HepG2 (cell line): ENCODE data around the gene KDM3B. TPM values are rescaled to one million over a fixed set of nuclear protein-coding genes. Genes with fewer than 3 reads are reported as not detected.

ENCODE experiments used
- AGO2 ChIP-seq: fragments of 200-400 bp; formaldehyde crosslinking; optimal IDR thresholded peaks from 2 replicates; pipeline ENCODE3; 2017; ENCODE audit warnings: mild to moderate bottlenecking, low read depth, low read length, moderate library complexity
- ARID3A ChIP-seq: IDR thresholded peaks from 2 replicates; pipeline ENCODE4 v1.6.1; 2012; ENCODE audit warnings: low read depth, low read length, improper control_type of control experiment
- CHCHD3 ChIP-seq: sonication (generic); formaldehyde crosslinking; IDR thresholded peaks from 2 replicates; pipeline ENCODE4 v1.8.0; 2022; ENCODE audit warnings: mild to moderate bottlenecking, missing genetic modification reagents, moderate library complexity
- ELF3 ChIP-seq: IDR thresholded peaks from 2 replicates; pipeline ENCODE4 v1.6.1; 2016; ENCODE audit warnings: missing genetic modification reagents, missing compliant biosample characterization
- ETV5 ChIP-seq: IDR thresholded peaks from 2 replicates; pipeline ENCODE4 v1.6.1; 2018; ENCODE audit warnings: missing biosample characterization, missing genetic modification reagents, inconsistent platforms, borderline replicate concordance
- FOXO4 ChIP-seq: sonication (generic); formaldehyde crosslinking; conservative IDR thresholded peaks from 2 replicates; pipeline ENCODE4 v1.8.1; 2023; ENCODE audit warnings: missing genetic modification reagents
- HES4 ChIP-seq: sonication (generic); formaldehyde crosslinking; IDR thresholded peaks from 2 replicates; pipeline ENCODE4 v1.9.0; 2021; ENCODE audit warnings: mild to moderate bottlenecking, missing genetic modification reagents, borderline replicate concordance
- KDM2A ChIP-seq: sonication (generic); formaldehyde crosslinking; IDR thresholded peaks from 2 replicates; pipeline ENCODE4 v1.4.0; 2020; ENCODE audit warnings: low read depth, missing genetic modification reagents, borderline replicate concordance
- KLF13 ChIP-seq: sonication (generic); formaldehyde crosslinking; IDR thresholded peaks from 2 replicates; pipeline ENCODE4 v1.4.0; 2020; ENCODE audit warnings: mild to moderate bottlenecking, missing genetic modification reagents
- MEIS2 ChIP-seq: sonication (generic); formaldehyde crosslinking; IDR thresholded peaks from 2 replicates; pipeline ENCODE4 v1.9.0; 2021; ENCODE audit warnings: mild to moderate bottlenecking, missing genetic modification reagents
- MTF2 ChIP-seq: sonication (generic); formaldehyde crosslinking; IDR thresholded peaks from 2 replicates; pipeline ENCODE4 v1.5.0; 2020; ENCODE audit warnings: missing genetic modification reagents, borderline replicate concordance
- RARA ChIP-seq: IDR thresholded peaks from 2 replicates; pipeline ENCODE4 v1.6.1; 2016; ENCODE audit warnings: missing genetic modification reagents, missing compliant biosample characterization
- SP140L ChIP-seq: sonication (generic); formaldehyde crosslinking; IDR thresholded peaks from 2 replicates; pipeline ENCODE4 v1.4.0; 2020; ENCODE audit warnings: missing genetic modification reagents, borderline replicate concordance
- TEAD3 ChIP-seq: optimal IDR thresholded peaks from 2 replicates; pipeline ENCODE3; 2016; ENCODE audit warnings: borderline replicate concordance
- TFDP2 ChIP-seq: sonication (generic); formaldehyde crosslinking; IDR thresholded peaks from 2 replicates; pipeline ENCODE4 v1.4.0; 2020; ENCODE audit warnings: missing genetic modification reagents
- ZBTB37 ChIP-seq: sonication (generic); formaldehyde crosslinking; IDR thresholded peaks from 2 replicates; pipeline ENCODE4 v1.4.0; 2020; ENCODE audit warnings: mild to moderate bottlenecking, missing genetic modification reagents
- ZNF451 ChIP-seq: sonication (generic); formaldehyde crosslinking; IDR thresholded peaks from 2 replicates; pipeline ENCODE4 v1.5.0; 2020; ENCODE audit warnings: mild to moderate bottlenecking, missing genetic modification reagents
- ZNF687 ChIP-seq: sonication (generic); formaldehyde crosslinking; IDR thresholded peaks from 2 replicates; pipeline ENCODE4 v1.5.1; 2020; ENCODE audit warnings: mild to moderate bottlenecking, missing genetic modification reagents, moderate library complexity
- ZZZ3 ChIP-seq: sonication (generic); formaldehyde crosslinking; IDR thresholded peaks from 2 replicates; pipeline ENCODE4 v1.4.0; 2020; ENCODE audit warnings: missing genetic modification reagents, mild to moderate bottlenecking, borderline replicate concordance
- polyA plus RNA-seq, 8 experiments: library from polyadenylated mRNA; depleted of rRNA in 3 of 8; stranded (reverse) in 7 of 8; unstranded in 1 of 8; fragments of >200 nt; fragmentation: Illumina TruSeq in 4 of 8; extraction: Trizol in 4 of 8; gene quantifications; 2 replicates each; pipeline versions ENCODE4 v1.2.1 to v1.2.3, GENCODE V29; 2011 to 2016; ENCODE audit warnings: low read depth in 4 of 8, missing spikeins in 1 of 8, mixed read lengths in 1 of 8; ENCODE audit not compliant: insufficient read depth in 1 of 8
- total RNA-seq, 5 experiments: library from RNA; depleted of rRNA; stranded (reverse); fragments of >200 nt; fragmentation: Illumina TruSeq; extraction: Trizol; gene quantifications; 2 replicates each; pipeline ENCODE4 v1.2.3, GENCODE V29; 2016; ENCODE audit warnings: low read depth in 1 of 5

KDM3B gene
- total and polyA plus RNA-seq, 2 of the 13 experiments (the other 11 are each of a cell fraction or from before 2014, with no cell fraction given): 19.7 to 34.3 TPM

- TF ChIP-seq ARID3A (no peak), AGO2 (no peak), ZZZ3 (CRISPR knock-in tag) (no peak), ZBTB37 (no peak), KDM2A (CRISPR knock-in tag) (peak; percentile 66; the same call in 1 of the 2 replicates), ZNF687 (CRISPR knock-in tag) (peak; percentile 75), MTF2 (CRISPR knock-in tag) (no peak), MEIS2 (CRISPR knock-in tag) (no peak), SP140L (CRISPR knock-in tag) (no peak), CHCHD3 (no peak), RARA (CRISPR knock-in tag) (no peak), ETV5 (CRISPR knock-in tag) (0 out of 2 replicates have a peak, but pooled peaks have one; percentile 9), FOXO4 (CRISPR knock-in tag) (no peak), TEAD3 (peak; percentile 55), KLF13 (CRISPR knock-in tag) (0 out of 2 replicates have a peak, but pooled peaks have one; percentile 42), HES4 (0 out of 2 replicates have a peak, but pooled peaks have one; percentile 2), ZNF451 (CRISPR knock-in tag) (0 out of 2 replicates have a peak, but pooled peaks have one; percentile 37), TFDP2 (CRISPR knock-in tag) (no peak), ELF3 (CRISPR knock-in tag) (peak; percentile 30; the same call in 1 of the 2 replicates)
These were observed 97.2 kb downstream of the KDM3B start (continued) for GRCh38 chr5:138449501-138450239.
